Endothelial cell of umbilical vein (primary cell): ENCODE measurements around the gene SLC44A3. TPM values are rescaled to one million over a fixed set of nuclear protein-coding genes. Genes with fewer than 3 reads are reported as not detected.

ENCODE experiments used
- BruUV-seq: library from RNA; stranded (reverse); fragments of 400-500 nt; replicated peaks from 2 replicates; lab custom pipeline; 2021; lab: Mats Ljungman, UMichigan
- CTCF ChIA-PET: fragments of 300-600, 350-600 bp; sonication (Branson Sonifier 250); formaldehyde crosslinking; loops from one replicate; lab custom pipeline; 2021; ENCODE audit warnings: antibody characterized with exemption, inconsistent platforms; lab: Charles Lee
- POLR2A ChIA-PET: fragments of 300-600, 350-600 bp; sonication (Branson Sonifier 250); formaldehyde crosslinking; loops from one replicate; lab custom pipeline; 2021; ENCODE audit warnings: antibody characterized with exemption, inconsistent platforms; lab: Charles Lee
- DNase-seq: peaks from one replicate; pipeline ENCODE4 v3.0.0-alpha.2; 2011; ENCODE audit warnings: low read depth, low spot score
- FAIRE-seq: peaks from 2 replicates; lab custom pipeline; 2011; peaks lifted over from hg19 to GRCh38; lab: Jason Lieb, UNC
- H2AFZ ChIP-seq: 2 replicates; pipeline ENCODE4 v1.6.0; 2012; ENCODE audit warnings: low read depth, low read length, control low read depth, inconsistent platforms
- H3K27ac ChIP-seq: 2 replicates; pipeline ENCODE4 v1.5.1; 2011; ENCODE audit warnings: low read depth, mild to moderate bottlenecking, control low read depth, low read length, moderate library complexity; ENCODE audit not compliant: insufficient read depth
- H3K27me3 ChIP-seq, 2 experiments: 2 replicates each; pipeline versions ENCODE4 v1.6.0 to v1.6.1; 2011; ENCODE audit warnings: low read length in 2 of 2, mixed read lengths in 1 of 2; ENCODE audit not compliant: control insufficient read depth in 2 of 2, insufficient read depth in 2 of 2
- H3K36me3 ChIP-seq, 2 experiments: 2 replicates in 1 of 2; 3 replicates in 1 of 2; pipeline ENCODE4 v1.5.1; 2011; ENCODE audit warnings: low read length in 2 of 2, mild to moderate bottlenecking in 1 of 2, moderate library complexity in 1 of 2; ENCODE audit not compliant: control insufficient read depth in 2 of 2, insufficient read depth in 2 of 2; ENCODE audit errors: extremely low read depth in 1 of 2
- H3K4me1 ChIP-seq: 3 replicates; pipeline ENCODE4 v1.5.1; 2011; ENCODE audit warnings: mild to moderate bottlenecking, low read length; ENCODE audit not compliant: control insufficient read depth, insufficient read depth; ENCODE audit errors: extremely low read depth
- H3K4me2 ChIP-seq: 2 replicates; pipeline ENCODE4 v1.6.1; 2011; ENCODE audit warnings: low read length, control low read depth, mixed read lengths; ENCODE audit not compliant: insufficient read depth
- H3K4me3 ChIP-seq, 3 experiments: fragments of 200-600 bp in 1 of 3; sonication (generic), shearing (Covaris generic) in 1 of 3; replicated peaks in 1 of 3; 2 replicates each; pipeline ENCODE4 v1.5.1; 2011 to 2016; ENCODE audit warnings: control low read depth in 3 of 3, low read length in 3 of 3, mild to moderate bottlenecking in 2 of 3, inconsistent platforms in 1 of 3, low read depth in 1 of 3, moderate library complexity in 1 of 3; ENCODE audit not compliant: insufficient read depth in 1 of 3
- H3K79me2 ChIP-seq: 2 replicates; pipeline ENCODE4 v1.6.0; 2012; ENCODE audit warnings: low read length, inconsistent platforms; ENCODE audit not compliant: control insufficient read depth, insufficient read depth
- H3K9ac ChIP-seq: replicated peaks from 2 replicates; pipeline ENCODE3; 2011; ENCODE audit warnings: low read length, control low read depth; ENCODE audit not compliant: insufficient read depth; ENCODE audit errors: extremely low read depth
- H3K9me1 ChIP-seq: replicated peaks from 3 replicates; pipeline ENCODE4 v1.6.0; 2011; ENCODE audit warnings: mild to moderate bottlenecking, low read length; ENCODE audit not compliant: control insufficient read depth, insufficient read depth; ENCODE audit errors: extremely low read depth
- H3K9me3 ChIP-seq: replicated peaks from 2 replicates; pipeline ENCODE4 v1.5.1; 2012; ENCODE audit warnings: low read length, inconsistent platforms; ENCODE audit not compliant: control insufficient read depth, insufficient read depth
- H4K20me1 ChIP-seq: replicated peaks from 2 replicates; pipeline ENCODE3; 2011; ENCODE audit warnings: mild to moderate bottlenecking, low read length; ENCODE audit not compliant: control insufficient read depth, insufficient read depth; ENCODE audit errors: extremely low read depth
- CTCF ChIP-seq, 2 donors: IDR thresholded peaks; 1 replicate in 1 of 2; 2 replicates in 1 of 2; pipeline ENCODE4 v1.5.1; 2011; ENCODE audit warnings: low read length in 2 of 2, mild to moderate bottlenecking in 2 of 2, moderate library complexity in 2 of 2, control low read depth in 1 of 2, inconsistent platforms in 1 of 2, low read depth in 1 of 2; ENCODE audit not compliant: insufficient read depth in 1 of 2; ENCODE audit errors: extremely low read depth in 1 of 2
- EZH2 ChIP-seq: IDR thresholded peaks from 2 replicates; pipeline ENCODE4 v1.6.1; 2012; ENCODE audit warnings: borderline replicate concordance, low read depth, mild to moderate bottlenecking, moderate library complexity, low read length, inconsistent platforms; ENCODE audit not compliant: severe bottlenecking
- FOS ChIP-seq: IDR thresholded peaks from 2 replicates; pipeline ENCODE4 v1.6.1; 2011; ENCODE audit warnings: mild to moderate bottlenecking, low read length, moderate library complexity, borderline replicate concordance; ENCODE audit not compliant: insufficient read depth
- GATA2 ChIP-seq: IDR thresholded peaks from 2 replicates; pipeline ENCODE4 v1.7.0; 2011; ENCODE audit warnings: low read depth, mild to moderate bottlenecking, moderate library complexity, mixed read lengths, low read length; ENCODE audit not compliant: insufficient read length, insufficient read depth
- JUN ChIP-seq: IDR thresholded peaks from 2 replicates; pipeline ENCODE4 v1.6.1; 2011; ENCODE audit warnings: borderline replicate concordance, low read depth; ENCODE audit not compliant: insufficient read length, insufficient read depth
- MAX ChIP-seq: IDR thresholded peaks from 2 replicates; pipeline ENCODE4 v1.6.1; 2011; ENCODE audit not compliant: insufficient read depth, insufficient read length
- MYC ChIP-seq: IDR thresholded peaks from one replicate; pipeline ENCODE4 v1.6.1; 2011; ENCODE audit warnings: mild to moderate bottlenecking, low read depth, low read length
- POLR2A ChIP-seq: IDR thresholded peaks from 2 replicates; pipeline ENCODE4 v1.6.1; 2012; ENCODE audit warnings: low read depth, mild to moderate bottlenecking, control low read depth, low read length
- POLR2AphosphoS5 ChIP-seq: IDR thresholded peaks from 2 replicates; pipeline ENCODE4 v1.6.1; 2012; ENCODE audit warnings: low read depth, mild to moderate bottlenecking, control low read depth, low read length, moderate library complexity; ENCODE audit not compliant: insufficient read depth
- dilution Hi-C: fragments of 300-500 bp; cut with MboI; formaldehyde crosslinking; loops from one replicate; pipeline ENCODE4 v1.15.0; 2019; ENCODE audit warnings: low sequenced_read_pairs; ENCODE audit not compliant: extremely low pct_ligation_motif_present
- intact Hi-C: fragments of 100-400 bp; cut with micrococcal nuclease; formaldehyde crosslinking; loops from one replicate; pipeline ENCODE4 v1.10.0; 2022
- polyA plus RNA-seq, 4 experiments: library from polyadenylated mRNA; depleted of rRNA in 3 of 4; stranded (reverse) in 3 of 4; unstranded in 1 of 4; fragments of >200 nt; gene quantifications; 2 replicates each; pipeline versions ENCODE4 v1.2.1 to v1.2.3, GENCODE V29; 2011 to 2012; ENCODE audit warnings: missing spikeins in 1 of 4
- total RNA-seq: library from RNA; stranded (reverse); gene quantifications from 2 replicates; pipeline ENCODE4 v1.2.3, GENCODE V29; 2021

SLC44A3 gene
- total and polyA plus RNA-seq, 2 donors (not counting 3 experiments of a cell fraction or from before 2014, with no cell fraction given) = 0.29 to 0.42 TPM

GRCh38 chr1:94801919-94802546 is 18.1 kb upstream of the SLC44A3 start:
- peak; percentile 71 for DNase-seq
- CTCF ChIA-PET = interaction anchor here (0.6 to 6.9 kb wide), 22 partner anchors 9 to 465 kb away, joined by 3 to 205 read pairs (median 6); partner anchors contain the start of gene F3
- Histone ChIP-seq H3K4me2 (peak overlapping the region; percentile 93), H3K9ac (peak overlapping the region; percentile 51), H3K9me1 (no peaks in the 10 kb centered on the region), H3K79me2 (no peaks in the 10 kb centered on the region), H4K20me1 (no peaks in the 10 kb centered on the region), H3K27ac (peak overlapping the region; percentile 43), H3K4me1 (peaks cover 19% of the 10 kb centered on the region), H3K9me3 (no peaks in the 10 kb centered on the region), H3K36me3 (no peaks in the 10 kb centered on the region), H2AFZ (peak overlapping the region; percentile 4), H3K27me3 (no peaks in the 10 kb centered on the region), H3K4me3 (peak overlapping the region in 1 of 3 experiments; percentile 57)
- POLR2A ChIA-PET = no interaction called here
- dilution Hi-C loops = loop anchor here (25.0 kb wide), 1 partner anchor 265 kb away; the partner anchor contains the start of gene F3
- intact Hi-C loops = loop anchor here (1.0 to 5.0 kb wide), 4 partner anchors 280 to 385 kb away; partner anchors contain the start of gene ABCD3
- no TSS peak for BruUV-seq
- TF ChIP-seq POLR2A (no peak), CTCF (IDR thresholded peaks at IDR 0.05; ENCODE audit: extremely low read depth in 1 of 2, insufficient read depth in 1 of 2, low read depth in 1 of 2, low read length in 2 of 2) (peak; percentile 19 to 32)
- peak; percentile 68 for FAIRE-seq

GRCh38 chr1:94803106-94803505 is 17.1 kb upstream of the SLC44A3 start:
- Histone ChIP-seq H3K27me3 (no peaks in the 10 kb centered on the region), H3K9me3 (no peaks in the 10 kb centered on the region), H2AFZ (no peak overlapping the region), H3K27ac (no peak overlapping the region), H3K4me1 (peaks cover 27% of the 10 kb centered on the region), H3K4me3 (no peak overlapping the region), H3K9me1 (no peaks in the 10 kb centered on the region), H3K4me2 (no peak overlapping the region), H3K9ac (no peak overlapping the region), H3K79me2 (no peaks in the 10 kb centered on the region), H4K20me1 (no peaks in the 10 kb centered on the region), H3K36me3 (no peaks in the 10 kb centered on the region)
- dilution Hi-C loops = loop anchor here (25.0 kb wide), 1 partner anchor 266 kb away; the partner anchor contains the start of gene F3
- intact Hi-C loops = loop anchor here (5.0 kb wide), 1 partner anchor 386 kb away; the partner anchor contains the start of gene ABCD3
- no TSS peak for BruUV-seq
- TF ChIP-seq FOS (no peak), CTCF (IDR thresholded peaks at IDR 0.05; ENCODE audit: extremely low read depth in 1 of 2, insufficient read depth in 1 of 2, low read depth in 1 of 2, low read length in 2 of 2) (no peak), GATA2 (no peak), EZH2 (no peak), MAX (no peak), JUN (no peak), POLR2AphosphoS5 (no peak), MYC (no peak), POLR2A (no peak)
- FAIRE-seq (no peak), DNase-seq (no peak)
- ChIA-PET CTCF (interaction anchor here (0.7 to 6.9 kb wide), 20 partner anchors 20 to 467 kb away, joined by 3 to 205 read pairs (median 6); partner anchors contain the start of gene F3), POLR2A (no interaction called here)
